Measurements from ENCODE around the gene CD248.
"Not testable (repeated sequence)": the region's sequence is repeated elsewhere in the genome, so short reads cannot be mapped to it uniquely, and the experiment has no call there.

CD248 gene

GRCh38 chr11:66289548-66290329 is 27.1 kb downstream of the CD248 start:
- no peak for DNase-seq (ENCODE audit: low read depth, low spot score)

DNA sequence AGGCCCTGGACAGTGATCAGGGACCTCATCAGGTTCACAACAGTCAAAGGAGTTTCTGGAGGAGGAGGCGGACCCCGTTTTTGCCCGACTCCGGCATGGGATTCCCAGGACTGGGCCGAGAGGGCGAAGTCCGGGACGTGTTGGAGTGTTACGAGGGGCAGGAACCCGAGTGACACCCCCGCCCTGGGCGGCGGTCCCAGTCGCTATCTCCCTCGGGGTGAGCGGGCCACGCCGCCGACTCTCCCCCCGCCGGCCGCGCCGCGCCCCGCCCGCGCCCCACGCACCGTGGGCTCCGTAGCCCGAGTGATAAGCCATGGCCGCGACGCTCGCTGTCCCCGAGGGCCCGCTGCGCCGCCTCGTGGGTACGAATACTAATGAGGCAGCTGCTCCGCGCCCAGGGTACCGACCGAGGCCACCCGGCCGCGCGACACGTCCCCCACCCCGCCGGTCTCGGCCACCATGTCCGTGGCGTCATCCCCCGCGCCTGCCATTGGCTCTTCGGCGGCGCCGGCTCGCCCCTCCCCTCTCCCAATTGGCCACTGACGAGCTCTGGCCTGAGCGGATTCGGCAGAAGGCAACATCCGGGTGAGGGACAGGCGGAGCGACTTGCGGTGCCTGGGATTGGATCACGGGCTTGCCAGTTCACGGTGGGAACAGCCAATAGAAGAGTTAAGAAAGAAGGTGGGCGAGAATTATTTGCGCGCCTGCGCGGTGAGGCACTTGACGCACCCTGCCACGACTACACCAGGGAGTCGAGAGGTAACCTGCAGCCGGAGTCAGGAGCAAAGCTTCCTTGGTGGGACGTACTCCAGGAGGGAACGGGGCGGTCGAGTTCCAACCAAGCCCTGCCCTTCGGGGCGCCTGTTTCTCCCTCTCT is 27.9 kb downstream of the CD248 start, which contains the start of gene YIF1A:
Gene YIF1A (minus strand): TSS at position 473 of the 877 bp plus-strand sequence. CDS start 158 bp downstream, at position 315.
- peak; percentile 99 for DNase-seq (ENCODE audit: low read depth, low spot score)

GRCh38 chr11:66287889-66288670 is 28.8 kb downstream of the CD248 start:
- DNase-seq (ENCODE audit: low read depth, low spot score): no peak

DNA sequence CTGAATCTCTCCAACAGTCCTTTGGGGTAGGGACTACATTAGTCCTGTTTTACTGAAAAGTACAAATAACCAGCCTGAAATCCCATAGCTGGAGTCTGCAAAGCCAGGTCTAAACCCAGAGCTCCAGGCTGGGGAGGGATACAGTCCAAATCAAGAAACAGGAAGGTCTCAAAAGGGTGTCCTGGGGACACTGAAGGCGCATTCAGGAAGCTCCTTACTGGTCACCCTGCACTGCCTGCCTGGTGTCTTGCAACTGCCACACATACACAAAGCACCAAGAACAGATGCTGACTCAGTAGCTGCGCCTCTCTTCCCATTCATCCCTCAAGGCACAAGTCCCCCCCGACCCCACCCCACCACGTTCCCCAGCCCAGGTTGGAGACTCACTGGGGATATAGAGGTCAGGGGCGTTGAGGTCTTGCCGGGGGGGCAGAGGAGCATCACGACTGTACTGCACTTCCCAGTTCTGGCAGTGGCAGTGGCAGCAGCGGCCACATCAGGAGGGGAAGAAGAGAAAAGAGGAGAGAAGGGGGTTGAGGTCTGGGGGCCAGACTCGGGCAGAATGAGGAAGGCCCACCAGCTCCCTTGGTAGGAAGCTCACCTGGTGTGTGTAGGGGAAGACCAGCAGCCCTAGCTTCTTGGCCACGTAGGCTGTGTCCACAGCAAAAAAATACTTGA is 29.5 kb downstream of the CD248 start:
- no peak for DNase-seq (ENCODE audit: low read depth, low spot score)

DNA sequence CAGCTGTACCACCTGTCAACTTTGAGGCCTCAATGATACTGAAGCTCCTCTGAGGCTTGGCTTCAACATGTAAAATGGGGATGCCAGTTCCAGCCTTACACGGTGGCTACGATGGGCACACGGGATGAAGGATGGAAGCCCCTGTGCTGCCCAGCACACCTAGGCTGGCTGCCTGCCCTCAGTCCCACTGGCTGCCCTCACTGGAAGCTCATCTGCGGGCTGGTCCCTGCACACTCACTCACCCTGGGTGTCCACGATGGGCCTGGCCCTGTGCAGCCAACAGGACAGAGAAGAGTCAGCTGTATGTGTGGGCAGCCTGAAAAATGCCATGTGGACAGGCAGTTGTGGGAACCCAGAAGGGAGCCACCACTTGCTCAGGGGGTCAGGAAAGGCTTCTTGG is 30.1 kb downstream of the CD248 start:
- no peak for DNase-seq (ENCODE audit: low read depth, low spot score)

- no peak for DNase-seq (ENCODE audit: low read depth, low spot score)
Measured at GRCh38 chr11:66285250-66285947, 31.4 kb downstream of the CD248 start.

- DNase-seq (ENCODE audit: low read depth, low spot score): no peak
Measured at GRCh38 chr11:66284526-66285078, 32.2 kb downstream of the CD248 start.

GRCh38 chr11:66283461-66284105 is 33.3 kb downstream of the CD248 start:
- no peak for DNase-seq (ENCODE audit: low read depth, low spot score)

DNA sequence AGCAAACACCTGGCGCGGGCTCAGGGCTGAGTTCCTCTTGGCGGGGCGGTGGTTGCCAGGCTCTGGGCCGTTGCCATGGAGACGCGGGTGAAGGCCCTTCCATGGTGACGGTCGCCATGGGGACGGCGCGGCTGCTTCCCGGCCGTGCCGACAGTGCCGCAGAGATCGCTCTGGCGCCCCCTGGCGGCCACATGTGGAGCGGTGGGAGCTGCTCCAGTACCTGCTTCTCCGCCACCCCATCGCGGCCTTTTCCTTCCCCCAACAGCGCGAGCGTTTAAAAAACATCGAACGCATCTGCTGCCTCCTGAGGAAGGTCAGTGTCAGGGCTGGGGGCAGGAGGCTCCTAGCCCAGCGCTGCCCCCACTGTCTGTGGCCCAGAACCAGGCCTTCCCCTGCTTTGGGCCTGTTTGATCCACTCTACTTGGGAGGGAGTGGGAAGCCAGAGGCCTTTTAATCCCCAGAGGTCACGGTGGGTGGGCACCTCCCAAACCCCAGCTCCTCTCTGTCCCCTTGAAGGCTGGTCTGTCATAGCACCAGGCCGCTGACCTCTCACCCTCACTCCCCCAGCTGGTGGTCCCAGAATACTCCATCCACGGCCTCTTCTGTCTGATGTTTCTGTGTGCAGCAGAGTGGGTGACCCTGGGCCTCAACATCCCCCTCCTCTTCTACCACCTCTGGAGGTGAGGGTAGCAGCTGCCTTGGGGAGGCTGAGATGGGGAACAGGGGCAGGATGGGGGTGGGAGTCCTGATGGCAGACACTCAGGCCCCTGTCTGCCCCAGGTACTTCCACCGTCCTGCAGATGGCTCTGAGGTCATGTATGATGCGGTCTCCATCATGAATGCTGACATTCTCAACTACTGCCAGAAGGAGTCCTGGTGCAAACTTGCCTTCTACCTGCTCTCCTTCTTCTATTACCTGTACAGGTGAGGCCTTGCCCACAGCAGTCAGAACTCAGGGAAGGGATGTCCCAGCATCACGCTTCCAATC is 34.1 kb downstream of the CD248 start:
- peak; percentile 86 for DNase-seq (ENCODE audit: low read depth, low spot score)

- DNase-seq (ENCODE audit: low read depth, low spot score): no peak
Measured at GRCh38 chr11:66281776-66282467, 34.9 kb downstream of the CD248 start.

DNA sequence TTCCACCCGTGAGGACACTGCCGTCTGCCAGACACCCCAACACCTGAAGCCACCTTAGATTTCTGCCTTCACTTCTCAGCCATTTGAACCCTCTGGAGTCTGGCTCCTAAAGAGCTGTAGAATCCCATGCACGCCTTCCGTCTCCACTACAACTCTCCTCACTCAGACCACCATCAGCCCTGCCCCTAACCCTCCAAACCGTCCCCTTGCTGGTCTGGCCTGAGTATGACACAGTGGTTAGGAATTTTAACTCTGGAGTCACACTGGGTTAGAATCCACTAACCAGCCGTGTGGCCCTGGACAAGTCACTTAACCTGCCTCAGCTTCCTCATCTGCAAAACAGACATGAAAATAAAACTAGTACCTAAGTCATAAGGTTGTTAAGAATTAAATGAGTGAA is 35.8 kb downstream of the CD248 start:
- no peak for DNase-seq (ENCODE audit: low read depth, low spot score)

DNA sequence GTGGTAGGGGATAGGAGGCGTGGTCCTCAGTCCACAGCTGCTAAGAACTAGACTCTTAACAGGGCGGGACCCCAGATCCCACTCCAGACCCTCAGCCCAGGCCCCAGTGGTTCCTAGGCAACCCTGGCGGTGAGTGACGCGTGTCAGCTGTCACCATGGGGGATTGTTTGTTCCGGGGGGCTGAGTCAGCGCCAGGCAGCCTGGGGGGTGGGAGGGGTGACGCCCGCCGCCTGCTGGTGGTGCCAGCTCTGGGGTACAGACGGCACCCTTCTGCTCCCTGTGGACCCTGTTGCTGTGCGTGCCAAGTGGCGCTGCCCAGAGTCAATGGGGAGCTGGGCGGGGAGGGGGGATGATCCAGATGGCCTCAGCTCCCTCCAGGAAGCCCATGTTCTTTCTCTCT is 36.4 kb downstream of the CD248 start:
- no peak for DNase-seq (ENCODE audit: low read depth, low spot score)

- no peak for DNase-seq (ENCODE audit: low read depth, low spot score)
Measured at GRCh38 chr11:66279092-66279734, 37.6 kb downstream of the CD248 start.

DNA sequence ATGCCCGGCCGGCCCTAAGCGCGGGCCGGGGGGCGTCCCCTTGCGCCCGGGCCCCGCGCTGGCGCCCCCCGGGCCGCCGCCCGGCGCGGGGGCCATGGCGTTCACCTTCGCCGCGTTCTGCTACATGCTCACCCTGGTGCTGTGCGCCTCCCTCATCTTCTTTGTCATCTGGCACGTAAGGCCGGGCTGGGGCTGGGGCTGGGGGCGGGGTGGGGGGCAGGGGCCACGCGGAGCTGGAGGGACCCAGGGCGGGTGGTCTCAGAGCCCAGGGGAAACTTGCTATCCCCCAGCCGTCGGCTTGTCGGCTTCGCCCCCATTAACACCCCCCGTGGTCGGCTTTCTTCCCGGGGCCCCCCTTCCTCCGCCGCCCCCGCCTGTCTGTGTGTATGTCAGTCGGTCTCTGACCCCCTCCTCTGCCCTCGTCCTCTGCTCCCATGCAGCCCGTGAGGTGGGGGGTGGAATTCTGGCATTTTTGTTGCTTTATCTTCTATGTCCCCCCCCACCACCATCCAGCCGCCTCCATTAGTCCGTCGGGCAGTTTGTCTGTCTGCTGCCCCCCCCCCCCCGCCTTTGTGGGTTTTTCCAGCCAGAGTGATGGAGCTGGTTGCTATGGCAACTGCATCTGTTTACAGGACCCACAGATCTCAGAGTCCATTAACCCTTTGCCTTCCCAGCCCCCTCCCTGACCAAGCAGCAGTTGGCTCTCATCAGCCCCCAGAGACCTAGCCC is 38.3 kb downstream of the CD248 start:
- DNase-seq (ENCODE audit: low read depth, low spot score): no peak

DNA sequence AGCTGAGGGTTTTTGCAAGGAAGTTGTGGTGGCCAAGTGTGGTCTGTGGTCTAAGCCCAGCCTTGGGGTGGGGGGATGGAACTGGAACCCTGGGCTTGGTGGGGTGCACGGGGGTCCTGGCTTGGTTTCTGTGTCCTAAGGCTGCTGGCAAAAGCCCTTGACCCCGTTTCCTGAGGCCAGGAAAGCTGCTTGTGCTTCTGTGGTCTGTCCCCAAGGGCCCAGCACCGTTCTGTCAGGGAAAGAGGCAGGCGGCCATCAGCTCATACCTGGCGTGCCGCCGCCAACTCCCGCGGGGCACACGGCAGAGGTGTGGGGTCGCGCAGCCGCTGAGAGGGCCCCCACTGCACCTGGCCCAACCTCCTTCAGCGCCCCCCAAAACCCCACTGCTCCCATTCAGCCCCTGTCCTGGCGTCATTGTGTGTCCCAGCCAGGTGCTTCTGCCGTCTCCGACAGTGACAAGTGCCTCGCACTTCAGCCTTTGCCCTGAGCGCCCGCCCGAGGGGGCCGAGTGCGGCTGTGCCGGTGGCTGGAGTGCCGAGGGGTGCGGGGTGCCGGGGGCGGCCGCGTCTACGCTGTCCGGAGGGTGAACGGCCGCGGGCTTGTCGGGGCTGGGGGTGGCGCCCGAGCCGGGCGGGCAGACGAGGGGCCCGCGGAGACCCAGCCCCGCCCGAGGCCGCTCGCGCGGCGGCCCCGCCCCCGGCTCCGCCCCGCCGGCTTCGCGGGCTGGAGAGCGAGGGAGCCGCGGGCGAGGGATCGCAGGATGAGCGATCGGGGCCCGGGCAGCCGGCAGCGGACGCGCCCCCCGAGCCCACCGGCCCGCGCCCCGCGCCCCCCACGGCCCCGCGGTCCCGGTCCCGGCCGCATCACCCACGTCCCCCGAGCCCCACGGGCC is 39.1 kb downstream of the CD248 start, which contains the start of gene CNIH2:
Gene CNIH2 (plus strand): TSS at position 705 of the 892 bp plus-strand sequence. CDS start 282 bp downstream, outside the sequence.
- no peak for DNase-seq (ENCODE audit: low read depth, low spot score)

- not testable (repeated sequence) for DNase-seq (ENCODE audit: low read depth, low spot score)
Measured at GRCh38 chr11:66277064-66277463, 39.8 kb downstream of the CD248 start.
